BJ (cell line): ENCODE results near the gene GJA4. TPM values are rescaled to one million over a fixed set of nuclear protein-coding genes. Genes with fewer than 3 reads are reported as not detected.

Experiments used
- CTCF ChIA-PET: fragments of 350-600 bp; formaldehyde crosslinking; extraction: SDS; loops from one replicate; lab custom pipeline; 2021; ENCODE audit warnings: antibody characterized with exemption, inconsistent platforms; lab: Yijun Ruan, JAX
- POLR2A ChIA-PET: fragments of 300-600 bp; sonication (Branson Sonifier 250); formaldehyde crosslinking; extraction: SDS; loops from one replicate; lab custom pipeline; 2021; ENCODE audit warnings: antibody characterized with exemption; lab: Charles Lee
- DNase-seq: peaks from one replicate; pipeline ENCODE4 v3.0.0-alpha.2; 2011; ENCODE audit warnings: low read depth
- H3K27me3 ChIP-seq: 2 replicates; pipeline ENCODE4 v1.6.0; 2011; ENCODE audit warnings: low read length; ENCODE audit not compliant: control insufficient read depth, insufficient read depth
- H3K36me3 ChIP-seq: 2 replicates; pipeline ENCODE4 v1.5.1; 2011; ENCODE audit warnings: low read length; ENCODE audit not compliant: control insufficient read depth, insufficient read depth
- H3K4me3 ChIP-seq: 2 replicates; pipeline ENCODE4 v1.5.1; 2011; ENCODE audit warnings: low read depth, mild to moderate bottlenecking, control low read depth, low read length
- CTCF ChIP-seq: IDR thresholded peaks from 2 replicates; pipeline ENCODE4 v1.5.1; 2011; ENCODE audit warnings: low read depth, mild to moderate bottlenecking, control low read depth, inconsistent platforms, low read length, moderate library complexity; ENCODE audit not compliant: insufficient read depth
- polyA plus RNA-seq: library from polyadenylated mRNA; depleted of rRNA; stranded (reverse); fragments of >200 nt; gene quantifications from 2 replicates; pipeline ENCODE4 v1.2.3, GENCODE V29; 2011

The GJA4 gene
- polyA plus RNA-seq, 1 experiment, result not detected

GRCh38 chr1:34784751-34785221, 8.0 kb upstream of the GJA4 start:
- Histone ChIP-seq H3K27me3 (peaks cover 20% of the 10 kb centered on the region), H3K4me3 (no peak overlapping the region), H3K36me3 (no peaks in the 10 kb centered on the region)
- POLR2A ChIA-PET, result no interaction called here
- no peak for TF ChIP-seq CTCF
- CTCF ChIA-PET, result no interaction called here
- no peak for DNase-seq

- POLR2A ChIA-PET, result no interaction called here
Measured at GRCh38 chr1:34785231-34785874, 7.4 kb upstream of the GJA4 start.

GRCh38 chr1:34785875-34786470, 6.8 kb upstream of the GJA4 start:
- no peaks in the 10 kb centered on the region for H3K36me3 ChIP-seq
- H3K4me3 ChIP-seq, result no peak overlapping the region
- ChIA-PET CTCF (interaction anchor here (0.7 to 4.0 kb wide), 14 partner anchors 8 to 80 kb away, joined by 3 to 31 read pairs (median 4); no protein-coding TSS in a partner anchor), POLR2A (no interaction called here)
- TF ChIP-seq CTCF, result no peak
- H3K27me3 ChIP-seq, result peaks cover 13% of the 10 kb centered on the region
- DNase-seq, result no peak

More at GRCh38 chr1:34785231-34785874, 7.4 kb upstream of the GJA4 start:
- Histone ChIP-seq H3K36me3 (no peaks in the 10 kb centered on the region), H3K4me3 (no peak overlapping the region), H3K27me3 (peaks cover 15% of the 10 kb centered on the region)
- no peak for DNase-seq
- CTCF ChIA-PET, result no interaction called here
- TF ChIP-seq CTCF, result no peak

GRCh38 chr1:34786521-34787325, 6.1 kb upstream of the GJA4 start:
- Histone ChIP-seq H3K36me3 (no peaks in the 10 kb centered on the region), H3K27me3 (peaks cover 10% of the 10 kb centered on the region), H3K4me3 (no peak overlapping the region)
- ChIA-PET CTCF (interaction anchor here (0.7 to 4.0 kb wide), 16 partner anchors 8 to 79 kb away, joined by 3 to 31 read pairs (median 4); no protein-coding TSS in a partner anchor), POLR2A (no interaction called here)
- no peak for DNase-seq
- TF ChIP-seq CTCF, result peak; percentile 84
